SK-N-DZ (cell line): ENCODE data around the gene ZNF611. TPM values are rescaled to one million over a fixed set of nuclear protein-coding genes. Genes with fewer than 3 reads are reported as not detected.
"Not testable (repeated sequence)": the region's sequence is repeated elsewhere in the genome, so short reads cannot be mapped to it uniquely, and the experiment has no call there.

Experiments used
- DNase-seq: peaks from one replicate; pipeline ENCODE4 v3.0.0-alpha.2; 2015; ENCODE audit warnings: low spot score
- polyA plus RNA-seq, 2 experiments: library from polyadenylated mRNA; depleted of rRNA; stranded (reverse); fragments of >200 nt; gene quantifications; 2 replicates each; pipeline ENCODE4 v1.2.3, GENCODE V29; 2014

ZNF611 gene
- 6.5 and 9.1 TPM in 2 replicates for polyA plus RNA-seq (2014; cell fraction: cytosol; rRNA removed)
- polyA plus RNA-seq (2014; cell fraction: nucleus; rRNA removed), result 4.4 and 5.1 TPM in 2 replicates

GRCh38 chr19:52734893-52735661 lies at the start of gene ZNF611:
ZNF611 (minus strand) TSS chr19:52735044; CDS start chr19:52715894, 19,150 bp downstream.
- DNase-seq, result peak; percentile 85

- DNase-seq, result not testable (repeated sequence)
Measured at GRCh38 chr19:52782864-52783263, 48.0 kb upstream of the ZNF611 start.

GRCh38 chr19:52778811-52779210 lies 44.0 kb upstream of the ZNF611 start:
- DNase-seq, result no peak

- DNase-seq, result not testable (repeated sequence)
Measured at GRCh38 chr19:52756447-52756846, 21.6 kb upstream of the ZNF611 start.

- DNase-seq, result no peak
Measured at GRCh38 chr19:52749780-52750179, 14.9 kb upstream of the ZNF611 start.

GRCh38 chr19:52748336-52748950 lies 13.6 kb upstream of the ZNF611 start:
- DNase-seq, result peak; percentile 42

- DNase-seq, result not testable (repeated sequence)
Measured at GRCh38 chr19:52745919-52746318, 11.1 kb upstream of the ZNF611 start.

- DNase-seq, result no peak
Measured at GRCh38 chr19:52743091-52743490, 8.2 kb upstream of the ZNF611 start.

GRCh38 chr19:52742516-52742915 lies 7.7 kb upstream of the ZNF611 start:
- no peak for DNase-seq

- no peak for DNase-seq
Measured at GRCh38 chr19:52741951-52742485, 7.2 kb upstream of the ZNF611 start.

GRCh38 chr19:52741371-52741770 lies 6.5 kb upstream of the ZNF611 start:
- DNase-seq, result not testable (repeated sequence)

- DNase-seq, result no peak
Measured at GRCh38 chr19:52739576-52739975, 4.7 kb upstream of the ZNF611 start.

GRCh38 chr19:52735734-52736133 lies 890 bp upstream of the ZNF611 start:
- DNase-seq, result peak; percentile 5

GRCh38 chr19:52734331-52734892 lies 432 bp downstream of the ZNF611 start:
- DNase-seq, result peak; percentile 4

- DNase-seq, result not testable (repeated sequence)
Measured at GRCh38 chr19:52726051-52726450, 8.8 kb downstream of the ZNF611 start.

GRCh38 chr19:52725528-52725961 lies 9.3 kb downstream of the ZNF611 start:
- no peak for DNase-seq

GRCh38 chr19:52724701-52725514 lies 9.9 kb downstream of the ZNF611 start:
- DNase-seq, result peak; percentile 4

GRCh38 chr19:52723907-52724598 lies 10.8 kb downstream of the ZNF611 start:
- DNase-seq, result peak; percentile 43

GRCh38 chr19:52722062-52723003 lies 12.5 kb downstream of the ZNF611 start:
- no peak for DNase-seq
